Osteoblast (primary cell): ENCODE results near the gene TCERG1L. TPM values are rescaled to one million over a fixed set of nuclear protein-coding genes. Genes with fewer than 3 reads are reported as not detected.

Experiments
- DNase-seq: peaks from one replicate; pipeline ENCODE4 v3.0.0; 2011; ENCODE audit warnings: low spot score, mixed read lengths; ENCODE audit not compliant: insufficient read length; ENCODE audit errors: missing footprints
- H2AFZ ChIP-seq: 2 replicates; pipeline ENCODE4 v1.6.0; 2011; ENCODE audit warnings: mild to moderate bottlenecking, low read length
- H3K27ac ChIP-seq: 2 replicates; pipeline ENCODE4 v1.5.1; 2011; ENCODE audit warnings: mild to moderate bottlenecking, low read depth, low read length, moderate library complexity
- H3K27me3 ChIP-seq: 2 replicates; pipeline ENCODE4 v1.6.0; 2012; ENCODE audit warnings: mild to moderate bottlenecking, control low read depth, inconsistent platforms, low read length, moderate library complexity; ENCODE audit not compliant: insufficient read depth
- H3K36me3 ChIP-seq: 2 replicates; pipeline ENCODE4 v1.5.1; 2011; ENCODE audit warnings: mild to moderate bottlenecking, low read length, control low read depth, moderate library complexity; ENCODE audit not compliant: insufficient read depth
- H3K4me1 ChIP-seq: 2 replicates; pipeline ENCODE4 v1.5.1; 2011; ENCODE audit warnings: mild to moderate bottlenecking, low read length, control low read depth, moderate library complexity; ENCODE audit not compliant: insufficient read depth
- H3K4me2 ChIP-seq: 2 replicates; pipeline ENCODE4 v1.6.0; 2011; ENCODE audit warnings: mild to moderate bottlenecking, low read length; ENCODE audit not compliant: insufficient read depth
- H3K4me3 ChIP-seq: fragments of 200-600 bp; sonication (generic); 3 replicates; pipeline ENCODE4 v1.5.1; 2012; ENCODE audit warnings: mild to moderate bottlenecking, low read length, inconsistent platforms; ENCODE audit not compliant: insufficient read depth
- H3K79me2 ChIP-seq: 2 replicates; pipeline ENCODE4 v1.6.0; 2012; ENCODE audit warnings: mild to moderate bottlenecking, low read length, control low read depth, inconsistent platforms; ENCODE audit not compliant: insufficient read depth
- H3K9me3 ChIP-seq: 2 replicates; pipeline ENCODE4 v1.5.1; 2011; ENCODE audit warnings: low read depth, low read length, control low read depth
- H4K20me1 ChIP-seq: 2 replicates; pipeline ENCODE4 v1.6.0; 2012; ENCODE audit warnings: mild to moderate bottlenecking, low read length, control low read depth; ENCODE audit not compliant: insufficient read depth
- CTCF ChIP-seq: IDR thresholded peaks from 2 replicates; pipeline ENCODE4 v1.5.1; 2011; ENCODE audit warnings: mild to moderate bottlenecking, low read depth, low read length, moderate library complexity; ENCODE audit errors: extremely low read depth
- total RNA-seq: library from RNA; depleted of rRNA; stranded (reverse); fragments of >200 nt; gene quantifications from 2 replicates; pipeline ENCODE4 v1.2.3, GENCODE V29; 2012

TCERG1L gene
- total RNA-seq, 1 donor, result under 0.01 TPM

- TF ChIP-seq CTCF, result no peak
- Histone ChIP-seq H2AFZ (no peak overlapping the region), H4K20me1 (no peaks in the 10 kb centered on the region), H3K79me2 (no peaks in the 10 kb centered on the region), H3K27ac (no peak overlapping the region), H3K36me3 (no peaks in the 10 kb centered on the region), H3K4me3 (no peak overlapping the region), H3K4me2 (no peak overlapping the region), H3K27me3 (no peaks in the 10 kb centered on the region), H3K9me3 (peaks cover 4% of the 10 kb centered on the region), H3K4me1 (no peaks in the 10 kb centered on the region)
- DNase-seq, result peak; percentile 71
These were observed 236.2 kb downstream of the TCERG1L start for GRCh38 chr10:131075218-131075770.

GRCh38 chr10:131074682-131075081 lies 236.8 kb downstream of the TCERG1L start:
- no peak overlapping the region for H3K4me2 ChIP-seq
- H2AFZ ChIP-seq, result no peak overlapping the region
- no peak for TF ChIP-seq CTCF
- no peaks in the 10 kb centered on the region for H3K79me2 ChIP-seq
- H3K4me1 ChIP-seq, result no peaks in the 10 kb centered on the region
- H3K36me3 ChIP-seq, result no peaks in the 10 kb centered on the region
- DNase-seq, result peak; percentile 54
- no peak overlapping the region for H3K27ac ChIP-seq
- no peaks in the 10 kb centered on the region for H3K27me3 ChIP-seq
- H3K9me3 ChIP-seq, result peaks cover 4% of the 10 kb centered on the region
- no peak overlapping the region for H3K4me3 ChIP-seq
- H4K20me1 ChIP-seq, result no peaks in the 10 kb centered on the region

- TF ChIP-seq CTCF, result no peak
These were observed 238.0 kb downstream of the TCERG1L start for GRCh38 chr10:131073469-131074035.

GRCh38 chr10:131072651-131073468 lies 238.7 kb downstream of the TCERG1L start:
- H4K20me1 ChIP-seq, result no peaks in the 10 kb centered on the region
- DNase-seq, result no peak
- peaks cover 8% of the 10 kb centered on the region for H3K9me3 ChIP-seq
- no peaks in the 10 kb centered on the region for H3K79me2 ChIP-seq
- no peaks in the 10 kb centered on the region for H3K27me3 ChIP-seq
- no peak overlapping the region for H3K27ac ChIP-seq
- no peaks in the 10 kb centered on the region for H3K36me3 ChIP-seq
- no peak overlapping the region for H2AFZ ChIP-seq
- no peaks in the 10 kb centered on the region for H3K4me1 ChIP-seq
- H3K4me2 ChIP-seq, result no peak overlapping the region
- no peak overlapping the region for H3K4me3 ChIP-seq
- no peak for TF ChIP-seq CTCF

More at GRCh38 chr10:131073469-131074035, 238.0 kb downstream of the TCERG1L start:
- no peak overlapping the region for H3K4me2 ChIP-seq
- H3K27ac ChIP-seq, result no peak overlapping the region
- H3K4me3 ChIP-seq, result no peak overlapping the region
- no peaks in the 10 kb centered on the region for H4K20me1 ChIP-seq
- no peaks in the 10 kb centered on the region for H3K79me2 ChIP-seq
- H2AFZ ChIP-seq, result no peak overlapping the region
- H3K9me3 ChIP-seq, result peaks cover 4% of the 10 kb centered on the region
- no peaks in the 10 kb centered on the region for H3K4me1 ChIP-seq
- no peaks in the 10 kb centered on the region for H3K27me3 ChIP-seq
- DNase-seq, result peak; percentile 63
- no peaks in the 10 kb centered on the region for H3K36me3 ChIP-seq
